NCI-H446 (cell line): ENCODE data around the gene FAM98B.

Source experiments
- DNase-seq, 2 experiments: peaks; one replicate each; lab custom pipeline; 2025; lab: John Stamatoyannopoulos, UW

Gene FAM98B

DNA sequence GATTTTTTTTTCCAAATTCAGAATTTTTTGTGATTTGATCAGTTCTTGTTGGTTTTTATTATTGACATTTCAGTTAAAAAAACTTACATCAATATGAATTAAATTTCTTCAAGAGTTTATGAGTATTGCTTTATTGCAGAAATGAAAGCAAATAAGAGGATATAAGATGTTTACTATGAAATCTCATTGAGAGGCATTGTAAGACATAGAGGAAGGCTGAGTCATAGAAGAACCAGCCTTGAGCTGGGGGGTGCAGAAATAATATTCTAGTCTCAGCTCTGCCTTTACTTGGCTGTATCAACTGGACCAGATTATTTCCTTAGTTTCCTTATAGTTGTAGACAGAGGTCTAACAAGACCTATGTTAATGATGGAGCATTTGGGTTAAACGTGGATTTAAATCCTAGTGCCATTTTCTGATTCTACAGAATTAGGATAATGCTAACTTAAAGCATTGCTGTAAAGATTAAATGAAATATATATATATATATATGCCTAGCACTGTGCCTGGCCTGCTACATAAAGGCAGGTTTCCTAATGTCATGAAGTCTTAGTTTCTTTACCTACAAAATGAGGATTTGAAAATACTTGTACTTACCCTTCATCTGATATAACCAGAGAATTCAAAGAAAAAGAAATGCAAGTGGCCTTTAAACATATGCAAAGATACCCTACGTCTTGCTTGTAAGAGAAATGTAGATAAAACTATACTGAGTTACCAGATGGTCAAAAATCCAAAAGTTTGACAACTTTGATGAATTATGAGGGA, 7.3 kb downstream of the FAM98B start:
- no peak for DNase-seq

DNA sequence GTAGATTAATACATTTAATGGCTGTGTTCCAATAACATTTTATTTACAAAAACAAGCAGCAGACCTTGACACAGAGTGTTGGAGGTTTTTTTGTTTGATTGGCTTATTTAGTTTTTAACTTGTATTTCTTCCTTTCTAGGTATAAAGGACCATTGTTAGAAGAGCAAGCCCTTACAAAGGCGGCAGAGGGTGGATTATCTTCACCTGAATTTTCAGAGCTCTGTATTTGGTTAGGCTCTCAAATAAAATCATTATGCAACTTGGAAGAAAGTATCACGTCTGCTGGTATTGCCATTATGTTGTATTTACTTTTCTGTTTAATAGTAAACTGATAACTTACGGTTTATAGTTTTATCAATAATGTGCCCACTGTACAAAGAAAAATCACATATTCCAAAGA, 10.0 kb downstream of the FAM98B start:
- DNase-seq, result no peak

DNA sequence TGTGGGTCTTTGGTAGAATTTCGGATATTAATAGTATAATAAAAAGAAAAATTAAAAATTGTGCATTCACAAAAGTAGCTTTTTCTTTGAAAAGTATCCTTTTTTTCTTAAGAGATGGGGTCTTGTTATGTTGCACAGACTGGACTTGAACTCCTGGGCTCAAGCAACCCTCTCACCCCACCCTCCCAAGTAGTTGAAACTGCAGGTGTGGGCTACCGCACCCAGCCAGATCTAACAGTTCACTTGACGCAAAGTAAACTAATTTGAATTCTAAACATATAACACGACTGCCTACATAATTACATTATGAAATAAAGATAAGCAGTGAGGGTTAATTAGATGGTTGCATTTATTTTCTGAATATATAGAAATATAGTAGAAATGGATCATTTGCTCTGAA, 10.7 kb downstream of the FAM98B start:
- no peak for DNase-seq

DNA sequence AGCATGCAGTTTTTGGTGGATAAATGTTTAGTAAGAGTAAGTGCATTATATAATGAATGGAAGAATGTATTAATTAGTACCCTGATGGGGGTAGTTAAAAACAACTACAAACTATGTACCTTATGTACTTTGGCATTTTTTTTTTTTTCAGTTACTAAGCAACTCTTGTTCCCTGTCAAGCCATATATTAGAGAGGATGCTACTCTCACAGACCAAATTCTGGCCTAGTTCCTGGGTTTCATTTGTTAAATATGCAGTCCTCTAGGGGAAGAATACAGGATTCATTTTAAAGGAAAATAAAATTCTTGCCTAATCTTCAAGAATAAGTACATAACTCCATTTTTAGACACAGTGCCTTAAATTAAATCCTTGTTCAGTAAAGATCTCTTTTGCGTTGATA, 16.9 kb downstream of the FAM98B start:
- no peak for DNase-seq

DNA sequence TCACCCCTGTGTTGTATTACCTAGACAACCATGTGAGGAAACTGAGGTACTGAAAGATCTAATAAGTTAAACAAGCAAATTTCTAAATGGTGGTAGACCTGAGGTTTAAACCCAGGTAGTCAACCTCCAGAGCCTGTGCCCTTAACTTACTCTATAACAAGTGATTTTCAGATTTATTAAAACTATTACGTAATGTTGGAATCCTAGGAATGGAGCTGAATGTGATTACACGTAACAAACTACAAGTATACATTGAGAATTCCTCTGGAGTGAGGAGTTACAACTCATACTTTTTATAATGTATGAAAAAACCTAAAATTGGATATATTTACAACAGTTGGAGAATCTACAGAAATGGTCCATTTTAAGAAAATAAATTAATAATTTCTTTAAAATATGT, 18.0 kb downstream of the FAM98B start:
- DNase-seq, result no peak

DNA sequence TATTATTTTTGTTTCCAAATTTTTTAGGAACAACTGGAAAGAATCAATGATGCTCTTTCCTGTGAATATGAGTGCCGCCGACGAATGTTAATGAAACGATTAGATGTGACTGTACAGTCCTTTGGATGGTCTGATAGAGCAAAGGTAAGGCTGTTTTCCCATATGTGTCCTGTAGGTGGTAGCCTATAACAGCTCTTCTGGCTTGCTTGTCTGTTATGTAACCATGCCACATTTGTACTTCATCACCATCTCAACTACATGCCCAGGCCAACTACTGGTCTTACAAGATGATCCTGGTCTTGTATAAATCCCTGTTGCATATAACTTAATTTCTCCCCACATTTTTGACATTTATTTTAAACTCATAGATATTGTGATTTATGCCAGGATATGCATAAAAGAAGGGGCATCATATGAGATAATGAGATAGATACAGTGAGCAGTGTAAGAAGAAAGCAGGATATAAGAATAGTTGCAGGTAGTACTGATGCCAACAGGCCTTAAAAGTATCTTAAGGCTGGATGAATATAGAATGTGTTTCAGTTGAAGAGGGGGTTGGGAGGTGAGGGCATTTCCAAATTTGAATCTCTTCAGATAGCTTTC, 20.3 kb downstream of the FAM98B start:
- peak in 1 of 2 experiments; percentile 52 for DNase-seq

DNA sequence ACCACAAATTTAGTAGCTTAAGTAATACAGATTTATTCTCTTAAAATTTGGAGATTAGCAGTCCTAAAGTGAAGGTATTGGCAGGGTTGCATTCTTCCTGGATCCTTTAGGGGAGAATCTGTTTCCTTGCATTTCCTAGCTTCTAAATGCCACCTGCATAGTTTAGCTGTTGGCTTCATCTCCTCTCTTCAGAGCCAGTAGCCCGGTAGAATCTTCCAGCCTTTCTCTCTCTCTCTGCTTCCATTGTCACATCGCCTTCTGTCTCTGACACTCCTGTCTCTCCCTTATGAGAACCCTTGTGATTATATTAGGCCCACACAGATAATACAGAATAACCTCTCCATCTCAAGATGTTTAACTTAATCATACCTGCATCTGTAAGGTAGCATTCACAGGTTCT, 21.4 kb downstream of the FAM98B start:
- DNase-seq, result no peak

DNA sequence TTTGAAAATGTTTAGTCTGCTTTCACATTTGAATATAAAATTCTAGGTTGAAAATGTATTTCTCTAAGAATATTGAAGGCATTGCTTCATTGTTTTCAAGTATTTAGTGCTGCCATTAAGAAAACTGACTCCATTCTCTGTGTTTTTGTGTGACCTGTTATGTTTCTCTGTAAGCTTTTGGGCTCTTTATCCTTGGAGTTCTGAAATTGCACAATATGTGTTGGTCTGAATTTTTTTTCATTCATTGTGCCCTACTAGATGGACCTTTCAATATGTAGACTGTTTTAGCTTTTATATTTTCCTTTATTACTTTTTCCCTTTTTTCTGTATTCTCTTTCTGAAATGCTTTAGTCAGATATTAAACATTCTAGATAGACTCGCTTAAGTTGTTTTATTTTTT, 22.2 kb downstream of the FAM98B start:
- no peak for DNase-seq

DNA sequence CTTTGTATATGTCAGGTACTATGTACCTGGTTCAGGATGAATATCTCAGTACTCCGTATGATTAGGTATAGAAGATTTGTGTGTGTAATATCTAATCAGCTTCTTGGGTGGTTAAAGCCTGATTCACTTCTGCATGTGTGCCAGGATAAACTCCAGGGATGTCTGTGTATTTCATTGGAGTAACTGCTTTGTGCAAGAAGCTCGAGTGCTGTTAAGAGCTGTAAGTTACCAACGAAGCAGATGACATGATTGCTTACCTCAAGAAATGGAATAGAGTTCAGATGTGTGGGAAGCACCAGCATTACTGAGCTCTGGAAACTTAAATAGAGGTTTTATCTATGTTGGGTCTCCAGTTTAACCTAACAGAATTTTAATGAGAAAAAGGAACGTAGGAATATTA, 23.7 kb downstream of the FAM98B start:
- DNase-seq, result no peak

DNA sequence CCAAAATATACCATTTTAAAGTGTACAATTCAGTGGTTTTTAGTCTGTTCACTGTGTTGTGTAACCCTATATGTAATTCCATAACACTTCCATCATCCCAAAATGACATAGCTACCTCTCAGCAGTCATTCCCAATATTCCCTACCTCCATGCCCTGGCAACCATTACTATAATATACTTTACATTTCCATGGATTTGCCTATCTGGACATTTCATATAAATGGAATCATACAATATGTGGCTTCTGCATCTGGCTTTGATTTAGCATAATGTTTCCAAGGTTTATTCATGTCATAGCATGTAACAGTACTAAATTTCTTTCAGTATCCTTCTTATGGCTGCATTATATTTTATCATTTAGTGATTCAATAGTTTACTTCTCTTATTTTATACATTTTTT, 25.3 kb downstream of the FAM98B start:
- no peak for DNase-seq

DNA sequence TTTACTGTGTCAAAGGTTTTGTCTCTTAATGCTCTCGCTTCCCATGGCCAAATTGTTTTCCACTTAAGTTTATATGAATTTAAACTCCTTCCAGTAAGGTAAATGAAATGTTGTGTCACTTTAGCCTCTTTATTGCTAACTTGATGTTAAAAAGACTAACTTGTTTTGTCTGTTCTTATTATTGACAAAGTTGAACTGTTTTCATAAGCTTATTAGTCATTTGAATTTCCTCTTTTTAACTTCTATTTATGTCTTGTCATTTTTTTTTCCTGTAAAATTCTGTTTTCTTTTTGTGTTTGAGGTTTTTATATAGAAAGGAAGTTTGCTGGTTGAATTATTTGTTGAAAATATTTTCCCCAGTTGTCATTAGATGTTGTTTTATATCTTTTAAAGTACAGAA, 25.8 kb downstream of the FAM98B start:
- no peak for DNase-seq

DNA sequence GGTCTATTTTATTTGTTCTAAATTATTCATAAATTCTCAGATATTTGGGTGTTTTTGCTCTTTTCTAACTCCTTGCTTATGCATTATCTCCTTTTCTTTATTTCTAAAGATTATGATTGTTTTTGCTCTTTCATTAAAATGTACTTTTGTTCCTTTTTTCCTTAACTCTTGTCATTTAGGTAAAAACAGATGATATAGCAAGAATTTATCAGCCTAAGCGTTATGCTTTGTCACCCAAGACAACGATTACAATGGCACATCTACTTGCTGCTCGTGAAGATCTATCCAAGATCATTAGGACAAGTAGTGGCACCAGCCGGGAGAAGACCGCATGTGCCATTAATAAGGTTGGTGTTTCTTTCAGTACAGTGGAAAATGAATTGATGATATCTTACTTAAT, 27.2 kb downstream of the FAM98B start:
- no peak for DNase-seq

DNA sequence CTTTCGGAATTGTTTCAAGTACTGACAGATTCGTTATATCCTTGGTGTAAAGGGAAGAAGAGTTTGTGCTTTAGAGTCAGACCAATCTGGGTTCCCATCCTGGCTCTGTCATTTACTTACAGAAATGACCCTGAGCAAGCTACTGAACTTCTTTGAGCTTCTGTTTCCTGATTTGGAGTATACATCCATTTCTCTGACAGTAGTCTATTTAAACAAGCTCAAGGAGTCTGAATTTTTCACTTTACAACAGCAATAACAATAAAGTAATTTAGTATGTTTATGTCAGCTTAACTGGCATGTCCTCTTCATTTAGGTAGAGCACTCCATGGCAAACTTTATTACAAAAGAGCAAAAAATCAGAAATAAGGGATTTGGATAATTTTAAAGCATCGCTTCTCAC, 27.8 kb downstream of the FAM98B start:
- no peak for DNase-seq

DNA sequence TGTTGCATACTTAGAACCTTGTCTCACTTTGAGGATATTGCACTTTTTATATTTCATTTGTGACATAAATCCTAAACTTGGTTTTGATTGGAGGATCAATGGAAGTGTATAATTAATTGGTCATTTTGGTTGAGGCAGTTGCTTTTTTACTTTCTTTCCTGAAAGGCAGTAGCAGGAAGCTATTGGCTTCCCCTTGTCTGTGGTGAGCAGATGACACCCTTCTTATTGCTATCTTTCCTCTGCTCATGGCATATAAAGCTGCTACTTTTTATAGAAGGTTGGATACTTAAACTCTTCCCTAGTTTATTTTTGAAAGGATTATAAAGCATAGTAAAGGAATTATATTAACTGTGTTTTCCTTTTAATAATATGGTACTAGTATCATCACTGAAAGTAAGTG, 28.6 kb downstream of the FAM98B start:
- no peak for DNase-seq

DNA sequence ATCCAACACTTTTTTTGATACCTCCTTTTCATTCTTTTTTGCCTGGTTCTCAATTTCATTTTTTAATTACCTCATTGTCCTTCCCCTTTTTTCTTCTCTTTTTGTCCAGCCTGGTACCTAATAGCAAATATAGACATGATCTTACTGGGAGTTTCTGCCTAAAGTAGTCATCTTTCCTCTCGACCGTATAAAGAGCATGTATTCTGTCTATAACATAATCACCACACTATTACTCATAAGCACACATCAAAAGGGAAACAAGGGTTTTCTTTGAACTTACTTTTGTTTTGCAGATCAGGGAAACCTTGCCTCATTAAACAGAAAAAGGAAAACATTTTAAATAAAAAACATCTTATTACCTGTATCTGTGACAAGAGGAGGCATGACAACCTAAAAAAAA, 33.0 kb downstream of the FAM98B start:
- no peak for DNase-seq

DNA sequence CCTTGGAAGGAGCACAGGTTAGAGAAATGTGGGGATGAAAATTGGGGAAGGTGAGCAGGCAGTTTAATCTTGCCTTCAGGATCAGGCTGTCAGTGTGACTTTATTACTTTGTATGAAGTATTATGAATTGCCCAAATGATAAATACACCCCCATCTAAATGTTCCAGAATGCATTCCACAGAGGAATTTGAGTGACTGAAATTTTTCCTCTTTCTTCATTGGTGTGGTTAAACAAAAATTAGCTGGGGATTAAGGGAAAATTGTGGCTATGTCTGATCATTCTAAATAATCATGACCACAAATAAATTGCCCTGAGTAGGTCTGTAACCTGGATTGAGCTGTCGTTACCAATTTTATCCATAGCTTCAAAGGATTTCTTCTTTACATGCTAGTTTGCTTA, 33.5 kb downstream of the FAM98B start:
- DNase-seq, result no peak

DNA sequence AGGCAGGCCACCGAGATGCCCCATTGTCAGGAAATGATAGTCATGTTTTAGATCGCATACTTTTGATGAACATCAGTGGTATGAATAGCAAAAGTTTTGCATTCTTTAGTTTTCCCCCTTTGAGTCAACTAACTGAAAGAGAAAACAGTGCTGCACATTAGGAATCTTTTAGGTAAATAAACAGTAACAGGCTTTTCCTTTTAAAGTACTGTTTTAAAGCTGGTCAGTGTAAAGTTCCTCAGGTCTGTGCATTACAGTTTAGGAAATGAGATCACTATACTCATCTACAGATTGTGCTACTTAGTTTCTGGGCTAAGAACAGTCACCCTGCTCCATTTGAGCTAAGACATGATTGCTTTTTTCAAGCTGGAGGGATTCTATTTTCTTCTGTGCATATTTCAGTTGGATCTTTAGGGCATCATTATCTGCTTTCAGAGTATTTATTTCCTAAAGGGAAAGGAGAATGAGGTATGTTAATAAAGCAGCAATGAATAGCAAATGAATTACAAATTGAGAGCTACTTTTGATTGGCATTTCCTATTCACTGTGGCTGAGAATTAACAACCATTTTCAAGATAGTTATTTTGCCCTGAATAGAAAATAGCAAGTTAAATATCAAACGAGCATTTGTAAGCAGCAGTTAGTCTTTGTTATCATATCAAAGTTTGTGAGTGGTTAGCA, 36.5 kb downstream of the FAM98B start:
- no peak for DNase-seq

DNA sequence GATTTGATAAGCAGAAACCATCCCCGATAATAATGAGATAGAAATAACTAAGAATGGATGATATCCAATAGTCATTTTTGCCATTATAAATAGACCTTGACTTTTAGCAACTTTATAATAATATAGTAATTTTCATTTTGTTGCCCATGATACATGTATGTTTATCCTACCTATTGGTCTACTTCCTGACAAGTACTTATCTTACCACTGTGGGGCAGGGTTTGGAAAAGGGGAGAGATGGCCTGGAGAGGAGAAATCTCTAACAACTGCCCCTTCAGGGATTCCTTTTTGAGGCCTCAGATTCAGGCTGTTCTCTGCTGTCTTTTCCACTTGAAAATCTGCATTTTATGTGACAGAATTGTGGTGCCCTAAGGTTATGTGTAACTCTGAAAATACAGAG, 42.2 kb downstream of the FAM98B start:
- no peak for DNase-seq

DNA sequence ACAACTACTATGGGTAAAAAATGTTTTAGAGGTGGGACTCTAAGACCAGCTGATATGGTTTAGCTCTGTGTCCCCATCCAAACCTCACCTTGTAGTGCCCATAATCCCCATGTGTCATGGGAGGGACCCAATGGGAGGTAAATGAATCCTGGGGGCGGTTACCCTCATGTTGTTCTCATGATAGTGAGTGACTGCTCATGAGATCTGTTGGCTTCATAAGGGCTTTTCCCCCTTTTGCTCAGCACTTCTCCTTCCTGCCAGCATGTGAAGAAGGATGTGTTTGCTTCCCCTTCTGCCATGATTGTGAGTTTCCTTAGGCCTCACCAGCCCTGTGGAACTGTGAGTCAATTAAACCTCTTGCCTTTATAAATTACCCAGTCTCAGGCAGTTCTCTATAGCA, 45.7 kb downstream of the FAM98B start:
- DNase-seq, result no peak

DNA sequence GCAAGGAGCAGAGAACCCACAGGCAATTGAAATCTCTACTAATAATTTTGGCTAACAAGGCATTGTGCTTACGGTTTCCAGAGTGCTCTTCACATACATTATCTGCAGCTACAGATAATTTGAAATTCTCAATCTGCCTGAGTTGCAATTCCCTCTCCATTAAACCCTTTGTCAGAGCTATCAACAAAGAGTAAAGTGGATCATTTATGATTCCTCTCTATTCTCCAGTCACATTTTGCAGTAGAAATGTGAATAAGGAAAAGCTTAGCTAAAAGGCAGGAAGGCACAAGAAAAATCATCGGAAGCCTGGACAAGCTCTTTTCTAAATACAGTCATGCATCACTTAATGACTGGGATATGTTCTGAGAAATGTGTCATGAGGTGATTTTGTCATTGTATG, 49.6 kb downstream of the FAM98B start:
- DNase-seq, result no peak

DNA sequence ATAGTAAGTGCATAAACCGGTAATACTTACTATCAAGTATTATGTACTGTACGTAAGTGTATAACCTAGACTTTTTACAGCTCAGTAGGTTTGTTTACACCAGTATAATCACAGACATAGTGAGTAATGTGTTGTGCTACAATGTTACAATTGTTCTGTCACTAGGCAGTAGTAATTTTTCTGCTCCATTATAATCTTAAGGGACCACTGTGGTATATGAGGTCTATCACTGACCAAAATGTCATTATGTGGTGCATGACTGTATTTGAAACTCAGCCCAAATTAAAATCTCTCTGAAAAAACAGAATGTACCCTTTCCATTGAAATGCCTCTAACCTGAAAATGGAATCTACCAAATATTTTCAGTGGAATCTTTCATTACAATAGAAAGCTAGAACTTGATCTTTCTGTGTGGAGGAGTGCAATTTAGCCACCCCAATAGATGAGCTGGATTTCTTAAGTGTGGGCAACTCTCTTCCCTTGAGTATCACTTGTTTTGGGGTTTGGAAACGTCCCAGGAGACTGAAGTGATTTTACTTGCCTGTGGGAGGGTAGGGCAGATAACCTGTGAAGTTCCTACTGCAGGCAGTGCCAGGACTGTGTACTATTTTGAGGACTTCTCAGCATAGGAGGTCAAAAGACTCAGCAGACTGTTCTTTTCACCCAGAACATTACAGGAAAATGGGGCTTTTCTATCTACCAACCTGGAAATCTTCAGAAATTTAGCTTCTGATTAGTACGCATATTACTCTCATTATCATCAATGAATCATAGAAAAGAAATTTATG, 50.9 kb downstream of the FAM98B start:
- DNase-seq, result no peak

DNA sequence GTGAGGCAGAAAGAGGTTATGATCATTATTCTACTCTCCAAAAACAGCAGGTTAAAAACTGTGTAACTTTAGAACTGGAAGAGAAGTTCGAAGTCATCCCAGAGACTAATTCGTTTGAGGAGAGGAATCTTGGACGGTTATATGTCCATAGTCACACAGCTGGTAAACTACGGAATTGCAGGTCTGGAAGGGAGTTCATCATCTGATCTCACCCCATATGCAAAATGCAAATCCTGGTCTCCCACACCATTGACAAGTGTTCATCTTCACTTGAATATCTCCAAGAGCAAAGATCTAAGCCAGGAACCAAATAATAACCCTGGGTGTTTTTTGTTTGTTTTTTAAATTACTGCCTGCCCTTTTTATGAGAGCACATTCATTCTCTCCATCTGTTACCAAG, 53.1 kb downstream of the FAM98B start:
- DNase-seq, result no peak

DNA sequence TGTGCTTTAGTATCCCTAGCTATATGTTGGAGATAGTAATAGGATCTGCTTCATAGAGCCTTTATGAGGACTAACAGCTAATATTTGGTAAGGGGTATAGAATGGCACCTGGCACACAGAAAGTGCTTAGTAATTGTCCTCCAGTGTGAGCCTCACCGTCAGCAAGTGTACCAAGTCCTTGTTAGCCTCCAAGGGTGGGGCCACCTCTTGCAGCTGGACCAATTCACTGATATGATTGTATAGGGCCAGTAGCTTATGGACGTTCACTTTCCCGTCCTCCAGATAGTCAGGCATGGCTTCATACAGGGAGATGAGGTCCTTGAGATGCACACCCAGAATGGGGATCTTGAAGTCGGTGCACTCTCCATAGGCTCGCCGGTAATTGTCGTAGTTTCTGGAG, 53.6 kb downstream of the FAM98B start:
- DNase-seq, result no peak
